HG02970 (cell line): Measurements from ENCODE around the gene SLC11A2.

Experiments
- ATAC-seq: cut with Tn5 transposase; IDR thresholded peaks from one replicate; pipeline ENCODE4 v1.9.1; 2021; ENCODE audit warnings: mild to moderate bottlenecking, moderate library complexity, moderate number of reproducible peaks; ENCODE audit not compliant: unreplicated experiment, low FRiP score

SLC11A2 gene

DNA sequence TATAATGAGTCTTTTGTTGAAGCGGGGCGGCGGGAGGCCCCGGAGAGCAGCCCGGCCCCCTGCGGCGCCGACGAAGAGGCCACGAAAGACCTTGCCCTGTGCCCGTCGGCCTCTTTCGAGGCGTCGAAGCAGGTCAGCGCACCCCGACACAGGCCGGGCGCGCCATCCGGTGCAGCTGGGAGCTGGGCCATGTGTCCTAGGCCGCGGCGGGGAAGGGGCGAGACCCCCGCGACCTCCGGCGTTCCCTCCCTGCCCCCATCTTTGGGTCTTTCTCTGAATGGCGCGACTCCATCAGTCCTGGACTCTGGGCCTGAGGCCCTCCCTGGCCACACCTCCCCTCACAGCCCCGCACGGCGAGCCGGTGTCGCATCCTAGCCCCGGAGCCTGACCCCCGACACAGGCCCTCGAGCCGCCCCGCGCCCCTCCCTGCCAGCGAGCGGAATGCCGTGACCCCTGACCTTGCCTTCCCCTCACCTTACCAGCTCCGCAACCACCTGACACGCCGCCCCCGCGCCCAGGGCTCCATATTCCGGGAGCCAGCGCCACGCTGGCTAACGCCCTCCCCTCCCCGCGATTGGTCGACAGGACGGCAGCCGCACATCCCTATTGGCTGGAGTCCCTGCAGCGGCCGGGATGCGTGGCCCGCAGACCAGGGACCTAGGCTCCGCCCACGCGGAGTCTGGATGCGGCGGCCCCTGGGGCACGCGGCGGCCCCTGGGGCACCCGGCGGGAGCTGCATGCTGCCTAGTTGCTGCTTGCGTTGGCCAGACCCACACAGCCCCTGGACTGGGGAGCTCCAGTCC is at the start of gene SLC11A2:
Gene SLC11A2 (minus strand): TSS at position 549 of the 803 bp plus-strand sequence. CDS start 15,656 bp downstream, outside the sequence.
- ATAC-seq = peak; percentile 83

DNA sequence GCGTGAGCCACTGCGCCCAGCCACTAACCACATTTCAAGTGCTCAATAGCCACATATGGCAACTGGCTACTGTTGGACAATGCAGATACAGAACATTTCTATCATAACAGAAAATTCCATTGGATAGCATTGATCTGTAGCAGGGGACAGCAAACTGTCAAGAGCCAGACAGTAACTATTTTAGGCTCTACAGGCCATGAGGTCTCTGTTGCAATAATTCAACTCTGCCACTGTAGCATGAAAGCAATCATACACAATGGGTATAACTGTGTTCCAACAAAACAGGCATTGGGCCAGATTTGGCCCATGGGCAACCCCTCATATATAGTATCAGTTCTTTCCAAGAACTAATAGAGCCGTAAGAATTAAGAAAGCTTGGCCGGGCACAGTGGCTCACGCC is 49.2 kb upstream of the SLC11A2 start:
- no peak for ATAC-seq

DNA sequence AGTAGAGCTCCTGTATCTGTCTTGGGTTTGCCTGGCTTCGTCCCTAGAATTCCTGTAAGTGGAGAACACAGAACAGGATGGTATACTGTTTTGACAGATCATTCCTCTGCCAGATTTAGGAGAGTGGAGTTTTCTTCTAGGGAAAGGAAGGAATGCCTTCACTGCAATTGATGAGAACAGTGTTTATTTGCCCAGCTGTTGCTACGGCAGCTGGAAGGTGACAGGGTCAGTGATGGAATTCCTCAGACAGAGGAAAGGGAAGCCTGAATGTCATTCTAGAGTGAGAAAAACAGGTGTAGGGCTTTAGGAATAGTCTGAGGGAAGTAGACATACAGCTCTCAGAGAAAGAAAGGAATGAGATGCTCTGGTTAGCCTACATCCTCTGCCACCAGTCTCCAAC is 45.5 kb upstream of the SLC11A2 start:
- ATAC-seq = no peak

DNA sequence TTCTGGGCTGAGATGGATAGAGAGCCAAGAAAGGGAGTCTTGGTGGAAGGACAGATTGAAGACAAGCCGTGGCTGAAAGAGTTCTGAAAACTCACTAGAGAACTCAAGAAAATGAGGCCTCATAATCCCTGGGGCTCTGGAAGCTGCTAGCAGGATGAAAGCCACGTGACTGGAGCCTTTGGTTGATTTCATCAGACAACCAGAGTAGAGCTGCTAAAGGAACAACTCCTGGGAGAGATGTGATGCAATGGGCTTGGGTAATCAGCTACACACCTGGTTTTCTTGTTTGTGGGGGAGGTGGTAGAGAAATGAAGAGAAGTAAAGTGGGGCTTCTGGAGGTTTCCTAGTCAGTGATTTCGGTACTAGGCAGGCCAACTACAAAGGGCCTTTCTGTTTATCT is 43.8 kb upstream of the SLC11A2 start:
- no peak for ATAC-seq

DNA sequence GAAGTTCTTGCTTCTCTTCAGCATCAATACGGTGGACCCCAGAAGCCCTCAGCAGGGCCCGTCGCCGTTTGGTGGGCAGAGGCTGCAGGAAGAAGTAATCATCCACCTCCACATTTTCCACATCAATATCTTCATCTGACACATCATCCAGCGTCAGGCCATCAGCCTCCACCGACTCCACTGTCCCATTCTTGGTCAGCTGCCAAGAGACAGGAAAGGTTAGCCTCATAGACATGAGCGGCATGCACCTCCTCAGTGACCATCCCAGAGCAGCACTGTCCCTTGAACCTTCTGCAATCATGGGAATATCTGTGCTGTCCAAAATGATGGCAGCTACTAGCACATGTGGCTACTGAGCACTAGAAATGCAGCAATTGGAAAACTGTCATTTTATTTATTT is 41.6 kb upstream of the SLC11A2 start:
- ATAC-seq = no peak

DNA sequence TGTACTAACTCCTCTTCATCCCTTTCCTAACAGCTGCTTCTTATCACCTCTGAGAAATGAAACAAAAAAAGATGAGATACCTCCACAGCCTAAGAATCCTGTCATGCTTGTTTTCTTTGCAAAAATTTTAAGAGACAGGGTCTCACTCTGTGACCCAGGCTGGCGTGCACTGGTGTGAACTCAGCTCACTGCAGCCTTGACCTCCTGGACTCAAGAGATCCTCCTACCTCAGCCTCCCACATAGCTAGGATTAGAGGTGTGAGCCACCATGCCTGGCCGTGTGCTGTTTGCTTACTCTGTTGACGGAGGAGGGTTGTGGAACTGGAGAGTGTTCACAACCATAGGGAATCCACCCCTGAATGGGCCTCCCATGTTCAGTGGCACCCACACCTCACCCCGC is 41.0 kb upstream of the SLC11A2 start:
- ATAC-seq = no peak

DNA sequence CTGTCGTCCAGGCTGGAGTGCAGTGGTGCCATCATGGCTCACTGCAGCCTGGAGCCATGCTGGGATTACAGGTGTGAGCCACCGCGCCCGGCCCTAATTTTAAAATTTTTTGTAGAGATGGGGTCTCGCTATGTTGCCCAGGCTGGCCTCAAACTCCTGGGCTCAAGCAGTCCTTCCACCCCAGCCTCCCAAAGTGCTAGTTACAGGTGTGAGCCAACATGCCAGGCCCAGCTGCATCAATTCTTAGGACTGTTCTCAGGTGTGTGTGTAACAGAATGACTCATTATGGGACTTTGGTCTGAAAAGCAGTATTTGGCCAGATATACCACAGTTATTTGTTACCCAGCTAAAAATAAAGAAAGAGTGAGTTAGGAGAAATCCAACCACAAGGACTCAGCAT is 39.3 kb upstream of the SLC11A2 start:
- ATAC-seq = no peak

DNA sequence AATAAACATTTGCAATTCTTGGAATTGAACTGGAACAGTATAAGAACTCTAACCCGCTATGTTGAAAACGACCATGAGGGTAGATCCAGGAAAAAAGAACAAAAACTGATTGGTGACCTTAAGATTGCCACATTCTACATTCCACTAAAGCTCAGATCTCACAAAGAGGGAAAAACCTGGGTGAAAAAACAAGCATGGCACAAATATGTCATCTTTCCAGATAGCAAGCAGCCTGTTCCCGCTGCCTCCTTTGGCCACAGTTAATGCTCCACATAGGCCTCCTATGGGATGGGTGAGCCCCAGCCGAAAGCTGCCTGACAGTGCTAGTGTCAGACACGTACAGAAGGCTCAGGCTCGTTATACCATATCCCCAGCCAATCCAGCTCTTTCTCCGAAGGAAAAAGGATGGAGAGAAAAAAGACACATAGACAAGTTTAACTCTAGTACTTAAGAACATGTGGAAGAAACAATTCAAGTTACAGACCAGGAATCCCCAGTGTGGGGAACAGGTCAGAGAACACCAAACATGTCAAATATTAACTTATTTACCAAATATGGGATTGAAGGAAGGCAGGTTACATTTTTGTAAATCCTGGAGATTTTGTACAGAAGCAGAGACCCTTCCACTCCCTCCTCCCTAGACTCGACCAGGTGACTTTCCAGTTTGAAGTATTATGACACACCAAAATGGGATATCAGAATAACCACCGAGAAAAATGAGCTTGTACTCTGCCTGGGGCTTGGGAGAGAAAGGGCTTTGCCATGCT is 36.6 kb upstream of the SLC11A2 start:
- ATAC-seq = no peak

DNA sequence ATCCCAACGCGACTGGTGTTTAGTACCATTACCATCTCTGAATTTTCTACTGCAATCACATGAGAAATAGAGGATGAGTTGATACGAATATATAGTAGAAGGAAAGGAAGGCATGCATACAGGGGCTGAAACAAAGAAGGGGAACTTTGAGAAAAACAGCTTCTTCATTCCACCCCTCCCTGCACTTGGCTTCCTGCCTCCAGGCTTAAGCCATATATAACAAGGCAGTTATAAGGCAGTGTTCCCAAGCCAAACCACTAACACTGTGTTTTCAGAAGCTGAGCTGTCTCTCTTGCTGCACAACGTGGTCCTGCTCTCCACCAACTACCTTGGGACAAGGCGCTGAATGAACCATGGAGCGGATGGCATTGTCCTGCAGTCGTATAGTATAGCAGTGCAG is 32.9 kb upstream of the SLC11A2 start:
- ATAC-seq = no peak

DNA sequence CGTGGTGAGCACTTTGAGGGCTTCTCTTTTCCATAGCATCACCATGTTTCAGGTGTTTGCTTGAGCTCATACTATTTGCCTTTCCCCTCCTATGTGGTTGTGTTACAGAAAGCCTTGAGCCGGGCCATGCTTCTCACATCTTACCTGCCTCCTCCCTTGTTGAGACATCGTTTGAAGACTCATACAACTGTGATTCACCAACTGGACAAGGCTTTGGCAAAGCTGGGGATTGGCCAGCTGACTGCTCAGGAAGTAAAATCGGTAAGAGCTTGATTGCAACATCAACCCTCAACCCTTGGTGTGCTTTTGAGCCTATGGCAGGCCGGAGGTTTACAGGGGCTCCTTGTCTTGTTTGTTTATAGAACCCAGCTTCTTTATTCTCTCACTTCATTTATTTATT is 30.1 kb upstream of the SLC11A2 start:
- ATAC-seq = no peak

DNA sequence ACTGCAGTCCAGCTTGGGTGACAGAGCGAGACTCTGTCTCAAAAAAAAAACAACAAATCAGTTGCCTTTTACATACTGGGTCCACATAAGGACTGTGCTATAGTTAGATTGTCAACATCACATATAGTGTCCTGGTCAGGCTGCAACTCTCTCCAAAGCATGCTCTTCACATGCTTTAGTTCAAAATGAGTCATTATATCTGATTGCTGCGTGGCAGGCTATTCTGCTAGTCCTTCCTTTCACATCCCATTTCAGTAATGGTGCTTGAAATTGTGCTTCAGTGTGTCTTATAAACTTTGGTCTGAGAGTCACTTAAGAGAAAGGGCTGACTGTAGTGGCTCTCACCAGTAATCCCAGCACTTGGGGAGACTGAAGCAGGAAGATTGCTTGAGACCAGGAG is 28.9 kb upstream of the SLC11A2 start:
- ATAC-seq = no peak

DNA sequence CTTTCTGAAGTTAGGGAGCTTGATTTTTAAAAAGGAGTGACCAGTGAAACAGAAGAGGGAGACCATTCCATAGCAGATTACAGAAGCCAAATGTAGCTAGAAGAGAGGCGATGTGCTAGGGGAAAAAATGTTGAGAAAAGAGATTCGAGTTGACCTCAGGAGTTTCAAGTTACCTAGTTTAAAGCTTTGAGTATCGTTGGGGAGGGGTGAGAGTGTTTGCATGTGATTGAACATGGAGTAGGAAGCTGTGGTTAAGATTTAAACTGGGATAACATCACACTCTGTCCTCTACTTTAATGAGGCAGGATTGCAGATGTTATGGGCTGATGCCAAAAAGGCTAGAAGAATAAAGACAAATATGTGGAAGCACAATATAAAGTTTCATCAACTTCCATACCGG is 25.6 kb upstream of the SLC11A2 start:
- ATAC-seq = no peak

DNA sequence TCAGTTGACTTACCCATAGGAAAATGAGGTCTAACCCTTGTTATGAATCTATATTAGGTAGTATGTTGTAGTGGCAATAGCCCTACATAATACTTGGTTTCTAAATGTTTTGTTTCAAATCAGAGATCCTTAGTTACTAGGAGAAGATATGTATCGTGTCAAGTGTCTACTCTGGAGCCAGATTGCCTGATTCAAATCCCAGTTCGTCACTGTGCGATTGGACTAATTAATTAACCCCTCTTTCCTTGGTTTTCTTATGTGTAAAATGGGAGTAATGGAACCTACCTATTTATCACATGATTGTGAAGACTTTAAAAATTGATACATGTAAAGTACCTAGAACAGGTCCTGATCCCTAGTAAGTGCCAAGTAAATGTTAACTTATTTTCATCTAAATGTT is 23.3 kb upstream of the SLC11A2 start:
- no peak for ATAC-seq

DNA sequence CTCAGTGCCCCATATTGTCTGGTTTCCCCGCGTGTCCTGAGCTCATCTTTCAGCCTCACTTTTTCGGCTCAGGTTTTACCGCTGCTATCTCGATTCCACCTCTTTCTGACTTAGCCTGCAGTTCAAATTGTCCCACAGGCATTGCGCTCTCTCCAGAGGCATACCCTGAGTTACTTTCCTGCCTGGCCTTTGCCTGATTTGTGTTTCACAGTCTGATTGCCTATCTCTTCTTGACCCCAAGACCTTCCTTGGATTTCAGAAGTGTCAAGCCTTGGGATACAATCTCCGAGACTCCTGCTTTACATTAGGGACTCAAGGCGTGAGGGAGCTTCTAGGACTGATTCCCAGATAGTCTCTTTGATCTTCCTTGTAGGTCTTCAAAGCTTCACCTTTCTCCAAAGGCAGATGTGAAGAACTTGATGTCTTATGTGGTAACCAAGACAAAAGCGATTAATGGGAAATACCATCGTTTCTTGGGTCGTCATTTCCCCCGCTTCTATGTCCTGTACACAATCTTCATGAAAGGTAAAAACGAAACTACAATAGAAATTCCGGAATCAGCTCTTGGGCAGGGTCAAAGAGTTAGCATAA is 22.6 kb upstream of the SLC11A2 start:
- no peak for ATAC-seq

DNA sequence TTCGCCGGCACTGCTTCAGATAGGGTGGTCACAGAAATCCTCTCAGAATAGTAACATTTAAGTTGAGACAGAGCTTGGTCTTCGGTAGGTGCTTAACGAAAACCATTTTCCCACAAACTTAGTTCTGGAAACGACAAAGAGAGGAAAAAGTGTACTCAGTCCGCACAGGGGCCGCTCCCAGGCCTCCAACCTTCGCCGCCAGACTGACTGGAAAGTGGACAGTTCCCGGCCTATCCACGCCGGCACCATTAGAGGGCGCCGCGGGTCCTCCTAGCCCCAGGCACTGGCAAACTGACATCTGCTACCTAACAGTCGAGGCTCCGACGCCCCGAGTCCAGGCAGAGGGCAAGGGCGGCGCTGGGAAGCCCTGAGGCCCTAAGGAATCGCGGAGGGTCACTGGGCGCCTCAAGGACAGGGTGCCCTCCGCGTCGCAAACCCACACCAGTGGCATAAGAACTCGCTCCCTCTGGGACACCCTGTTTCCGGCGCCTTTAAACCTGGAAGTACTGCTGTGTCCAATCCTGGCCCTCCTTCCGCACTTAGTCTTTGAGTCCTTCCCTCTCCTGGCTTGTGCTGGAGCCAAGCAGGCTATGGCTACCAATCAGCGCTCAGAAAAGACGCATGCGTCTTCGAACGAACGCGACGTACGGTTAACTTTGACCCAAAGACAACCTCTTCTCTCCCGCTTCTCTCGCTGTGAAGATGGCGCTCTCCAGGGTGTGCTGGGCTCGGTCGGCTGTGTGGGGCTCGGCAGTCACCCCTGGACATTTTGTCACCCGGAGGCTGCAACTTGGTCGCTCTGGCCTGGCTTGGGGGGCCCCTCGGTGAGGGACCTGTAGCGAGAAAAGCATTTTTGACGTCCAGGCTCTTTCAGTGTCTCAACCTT is 21.7 kb upstream of the SLC11A2 start, which contains the start of gene LETMD1:
Gene LETMD1 (plus strand): TSS at position 673 of the 886 bp plus-strand sequence. CDS start 30 bp downstream, at position 703.
- ATAC-seq = peak; percentile 96

DNA sequence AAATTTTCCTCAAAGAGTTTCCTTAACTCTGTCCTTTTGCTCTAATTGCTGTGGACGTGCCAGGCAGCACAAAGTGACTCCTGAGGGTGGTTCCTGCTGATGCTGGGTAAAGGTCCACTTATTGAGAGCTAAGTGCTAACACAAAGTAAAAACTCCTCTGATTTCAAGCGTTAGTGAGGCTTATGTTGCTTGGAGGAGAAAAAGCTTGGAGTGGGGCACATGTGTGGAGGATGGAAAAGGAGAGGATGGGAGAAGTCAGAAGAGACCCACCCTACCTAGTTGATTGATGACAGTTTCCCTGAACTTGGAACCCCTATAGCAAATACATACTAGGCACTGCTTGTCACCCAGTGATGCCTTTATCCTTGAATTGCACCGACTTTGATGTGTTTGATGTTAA is 10.1 kb upstream of the SLC11A2 start:
- no peak for ATAC-seq

DNA sequence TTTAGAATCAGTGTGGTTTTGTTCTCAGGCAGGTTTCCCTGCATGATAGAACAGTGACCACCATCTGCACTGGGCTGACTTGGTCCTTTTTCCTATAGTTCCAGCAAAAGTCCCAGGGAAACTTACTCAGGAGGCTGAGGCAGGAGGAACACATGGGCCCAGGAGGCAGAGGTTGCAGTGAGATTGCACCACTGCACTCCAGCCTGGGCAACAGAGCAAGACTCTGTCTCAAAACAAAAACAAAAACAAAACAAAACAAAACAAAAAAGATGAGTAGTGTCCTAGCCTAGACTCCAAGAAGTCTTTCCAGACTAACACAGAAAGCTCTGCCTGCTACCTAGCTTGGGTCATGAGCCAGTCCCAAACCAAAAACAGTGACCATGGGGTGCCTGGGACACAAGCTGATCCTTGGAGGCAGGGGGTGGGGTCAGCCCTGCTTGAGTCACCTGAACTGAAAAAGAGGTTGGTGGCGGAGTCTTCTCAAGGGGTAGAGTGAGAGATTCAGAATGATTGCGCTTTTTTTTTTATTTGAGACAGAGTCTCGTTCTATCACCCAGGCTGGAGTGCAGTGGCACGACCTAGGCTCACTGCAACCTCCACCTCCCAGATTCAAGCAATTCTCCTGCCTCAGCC is 7.4 kb upstream of the SLC11A2 start:
- no peak for ATAC-seq

DNA sequence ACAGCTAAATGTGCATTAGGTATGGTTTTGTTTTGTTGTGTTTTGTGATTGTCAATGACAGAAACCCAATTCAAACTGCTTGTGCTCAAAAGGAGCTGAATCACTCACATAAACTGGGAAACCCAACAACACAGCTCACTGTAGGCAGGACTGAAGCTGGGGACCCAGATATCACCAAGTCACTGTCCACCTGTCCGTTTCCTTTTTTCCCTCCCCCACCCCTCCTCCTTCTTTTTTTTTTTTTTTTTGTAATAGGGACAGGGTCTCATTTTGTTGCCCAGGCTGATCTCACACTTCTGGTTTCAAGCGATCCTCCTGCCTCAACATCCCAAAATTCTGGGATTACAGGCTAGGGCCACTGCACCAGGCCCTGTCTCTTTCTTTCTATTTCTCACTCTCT is 6.9 kb upstream of the SLC11A2 start:
- ATAC-seq = no peak

DNA sequence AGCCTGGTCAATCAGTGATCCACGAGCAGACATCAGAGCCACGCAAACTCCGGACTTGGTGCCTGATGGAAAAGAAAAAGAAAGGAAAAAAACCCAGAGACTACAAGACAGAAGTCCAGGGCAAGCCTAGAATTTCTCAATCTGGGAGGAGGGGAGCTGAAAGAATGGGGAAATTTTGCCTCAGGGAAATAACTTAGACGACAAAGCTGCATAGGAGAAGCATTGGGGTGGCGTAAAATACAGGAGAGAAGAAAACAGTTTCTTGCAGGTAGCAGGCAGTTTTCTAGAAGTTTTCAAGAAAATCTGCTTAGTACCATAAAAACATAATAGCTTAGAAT is 2.6 kb upstream of the SLC11A2 start:
- no peak for ATAC-seq
